ENCODE results near the gene CDH6.

Gene CDH6

GRCh38 chr5:31375999-31376720, 182.7 kb downstream of the CDH6 start:
- TF ChIP-seq POLR2A (IDR thresholded peaks at IDR 0.05; ENCODE audit: low read depth, low read length): no peak
- DNase-seq (ENCODE audit: insufficient read length, low spot score) (no peak), FAIRE-seq (no peak)

GRCh38 chr5:31377274-31377946, 183.9 kb downstream of the CDH6 start:
- DNase-seq (ENCODE audit: insufficient read length, low spot score) (no peak), FAIRE-seq (no peak)
- TF ChIP-seq POLR2A (IDR thresholded peaks at IDR 0.05; ENCODE audit: low read depth, low read length): no peak

GRCh38 chr5:31378136-31378535, 184.7 kb downstream of the CDH6 start:
- TF ChIP-seq POLR2A (IDR thresholded peaks at IDR 0.05; ENCODE audit: low read depth, low read length): no peak
- DNase-seq (ENCODE audit: insufficient read length, low spot score): no peak
- no peak for FAIRE-seq

Measured in H54 (cell line).